PC-3 (cell line): ENCODE results near the gene ANGPT4.

ENCODE experiments used
- EZH2phosphoT487 ChIP-seq: fragments of 300-600 bp; sonication (generic); IDR thresholded peaks from 2 replicates; pipeline ENCODE4 v1.6.1; 2018; ENCODE audit warnings: mild to moderate bottlenecking, antibody characterized with exemption, low read length, borderline replicate concordance
- TF ChIP-seq, protein P1 (sequence below): fragments of 300-600 bp; sonication (generic); conservative IDR thresholded peaks from 2 replicates; pipeline ENCODE4 v1.5.1; 2017; ENCODE audit warnings: antibody characterized with exemption, low read depth, mild to moderate bottlenecking, low read length

DNA sequence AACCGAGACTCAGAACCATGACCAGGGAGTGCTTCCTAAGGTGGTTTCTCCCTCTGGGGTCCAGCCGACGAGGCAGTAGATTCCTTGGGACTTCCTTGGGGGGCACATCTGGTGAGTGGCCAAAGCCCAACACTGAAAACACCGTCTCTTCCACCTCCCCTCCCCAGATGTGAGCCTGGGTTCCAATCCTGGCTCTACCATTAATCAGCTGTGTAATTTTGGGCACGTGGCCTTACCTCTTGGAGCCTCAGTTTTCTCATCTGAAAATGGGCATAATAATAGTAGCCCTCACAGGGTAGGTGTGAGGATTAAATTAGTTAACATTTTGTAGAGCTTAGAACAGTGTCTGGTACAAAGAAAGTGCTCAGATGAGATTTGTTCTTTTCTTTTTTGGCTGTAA lies 77.1 kb downstream of the ANGPT4 start:
- no peak for TF ChIP-seq EZH2phosphoT487
- TF ChIP-seq, protein P1, sequence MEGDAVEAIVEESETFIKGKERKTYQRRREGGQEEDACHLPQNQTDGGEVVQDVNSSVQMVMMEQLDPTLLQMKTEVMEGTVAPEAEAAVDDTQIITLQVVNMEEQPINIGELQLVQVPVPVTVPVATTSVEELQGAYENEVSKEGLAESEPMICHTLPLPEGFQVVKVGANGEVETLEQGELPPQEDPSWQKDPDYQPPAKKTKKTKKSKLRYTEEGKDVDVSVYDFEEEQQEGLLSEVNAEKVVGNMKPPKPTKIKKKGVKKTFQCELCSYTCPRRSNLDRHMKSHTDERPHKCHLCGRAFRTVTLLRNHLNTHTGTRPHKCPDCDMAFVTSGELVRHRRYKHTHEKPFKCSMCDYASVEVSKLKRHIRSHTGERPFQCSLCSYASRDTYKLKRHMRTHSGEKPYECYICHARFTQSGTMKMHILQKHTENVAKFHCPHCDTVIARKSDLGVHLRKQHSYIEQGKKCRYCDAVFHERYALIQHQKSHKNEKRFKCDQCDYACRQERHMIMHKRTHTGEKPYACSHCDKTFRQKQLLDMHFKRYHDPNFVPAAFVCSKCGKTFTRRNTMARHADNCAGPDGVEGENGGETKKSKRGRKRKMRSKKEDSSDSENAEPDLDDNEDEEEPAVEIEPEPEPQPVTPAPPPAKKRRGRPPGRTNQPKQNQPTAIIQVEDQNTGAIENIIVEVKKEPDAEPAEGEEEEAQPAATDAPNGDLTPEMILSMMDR: no peak
